CD4-positive, alpha-beta T cell treated with Interleukin-10 for 1 hour (primary cell): ENCODE results near the gene CEBPZOS.
"Not testable (repeated sequence)": the region's sequence is repeated elsewhere in the genome, so short reads cannot be mapped to it uniquely, and the experiment has no call there.

ENCODE experiments used
- DNase-seq: peaks from one replicate; pipeline ENCODE4 v3.0.0-alpha.2; 2020

Gene CEBPZOS

DNA sequence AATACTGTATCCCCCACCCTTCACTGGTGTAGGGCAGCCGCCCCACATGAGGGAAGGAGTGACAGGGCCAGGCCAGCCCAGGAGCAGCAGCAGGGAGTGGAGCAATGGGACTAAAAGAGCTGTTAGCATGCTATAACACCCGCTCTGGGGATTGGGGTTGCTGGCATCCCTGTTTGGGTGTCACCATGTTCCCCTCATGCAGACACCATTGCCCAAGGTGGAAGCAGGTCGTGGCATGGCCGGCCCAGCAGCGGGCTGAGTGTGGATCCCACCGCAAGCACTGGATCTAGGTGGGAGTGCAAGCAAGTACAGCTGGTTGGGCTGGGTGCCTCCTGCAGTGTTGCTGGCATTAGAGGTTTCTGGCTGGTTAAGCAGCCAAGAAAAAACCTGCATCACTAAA, 4.5 kb upstream of the CEBPZOS start:
- DNase-seq: no peak

DNA sequence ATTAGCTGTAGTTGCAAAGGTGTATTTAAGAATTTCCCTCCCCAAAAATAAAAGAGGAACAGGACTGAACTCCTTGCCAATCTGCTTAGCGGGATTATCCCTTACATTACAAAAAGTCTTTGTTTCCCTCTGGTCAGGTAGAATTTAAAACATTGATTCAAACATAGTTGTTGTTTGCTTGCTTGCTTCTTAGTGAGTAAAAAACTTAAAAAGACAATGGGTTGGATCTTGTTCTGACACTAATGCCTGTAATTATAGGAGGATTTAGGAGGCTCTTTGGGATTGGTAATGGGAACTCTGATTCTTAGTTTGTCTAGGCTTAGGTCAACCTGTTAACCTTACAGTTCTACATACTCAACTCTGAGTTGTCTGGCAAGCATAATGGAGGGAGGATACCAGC, 3.7 kb upstream of the CEBPZOS start:
- no peak for DNase-seq

DNA sequence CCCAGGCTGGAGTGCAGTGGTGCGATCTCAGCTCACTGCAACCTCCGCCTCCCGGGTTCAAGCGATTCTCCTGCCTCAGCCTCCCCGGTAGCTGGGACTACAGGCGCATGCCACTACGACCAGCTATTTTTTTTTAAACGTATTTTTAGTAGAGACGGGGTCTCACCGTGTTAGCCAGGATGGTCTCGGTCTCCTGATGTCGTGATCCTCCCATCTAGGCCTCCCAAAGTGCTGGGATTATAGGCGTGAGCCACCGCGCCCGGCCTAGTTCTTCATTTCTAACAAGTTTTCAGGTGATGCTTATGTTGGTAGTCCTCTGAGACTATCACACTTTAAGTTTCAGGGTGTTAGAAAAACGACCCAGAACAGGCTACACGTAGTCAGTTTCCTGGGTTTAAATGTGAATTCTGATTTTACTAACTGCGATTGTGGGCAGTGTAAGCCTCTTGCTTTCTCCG, 405 bp upstream of the CEBPZOS start:
- not testable (repeated sequence) for DNase-seq

DNA sequence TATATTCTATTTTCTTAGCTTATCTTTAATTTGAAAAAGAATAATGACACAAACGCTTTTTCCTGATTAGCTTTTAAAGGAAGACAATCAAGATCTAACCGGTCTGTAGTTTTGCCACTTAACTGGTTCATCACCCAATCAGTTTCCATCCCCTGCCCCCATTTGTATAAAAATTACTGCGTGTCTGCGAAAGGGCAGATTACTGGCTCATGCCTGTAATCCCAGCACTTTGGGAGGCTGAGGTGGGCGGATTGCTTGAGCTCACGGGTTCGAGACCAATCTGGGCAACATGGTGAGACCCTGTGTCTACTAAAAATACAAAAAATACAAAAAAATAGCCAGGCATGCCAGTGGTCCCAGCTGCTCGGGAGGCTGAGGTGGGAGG, 2.4 kb downstream of the CEBPZOS start:
- DNase-seq: no peak

DNA sequence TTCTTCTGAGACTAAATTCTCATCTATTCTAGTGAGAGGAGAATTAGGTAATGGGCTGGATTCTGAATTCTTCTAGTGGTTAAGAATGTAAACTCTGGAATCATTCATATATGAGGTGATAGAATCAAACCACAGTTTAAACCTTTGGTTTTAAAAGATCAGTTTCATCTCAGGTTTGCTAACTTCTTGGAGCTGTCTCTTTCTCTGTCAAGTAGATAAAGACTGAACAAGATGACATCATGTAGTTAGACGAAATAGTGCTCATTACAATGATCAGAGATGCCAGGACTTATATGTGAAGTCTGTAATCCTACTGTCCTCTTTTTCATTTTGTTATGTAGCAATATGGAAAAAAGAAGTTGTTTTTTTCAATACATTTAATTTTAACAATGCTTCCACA, 4.9 kb downstream of the CEBPZOS start:
- no peak for DNase-seq

DNA sequence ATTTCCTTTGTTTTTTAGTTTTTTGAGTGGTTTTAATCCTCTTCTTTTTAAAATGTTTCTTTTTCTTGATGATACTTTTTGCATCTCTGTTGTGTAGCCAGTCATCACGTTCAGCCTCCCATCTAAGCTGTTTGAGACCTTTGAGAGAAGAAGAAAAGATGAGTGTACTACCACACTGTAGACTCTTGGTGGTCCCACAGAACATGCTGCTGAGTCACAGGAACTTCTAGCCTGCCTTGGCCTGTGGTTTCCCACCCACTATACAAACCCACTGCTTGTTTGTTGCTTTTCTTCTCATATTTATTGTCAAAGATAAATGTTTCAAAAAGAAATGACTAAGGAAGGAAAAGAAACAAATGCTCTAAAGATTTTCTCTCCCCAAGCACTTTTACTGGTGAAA, 5.5 kb downstream of the CEBPZOS start:
- peak; percentile 37 for DNase-seq

DNA sequence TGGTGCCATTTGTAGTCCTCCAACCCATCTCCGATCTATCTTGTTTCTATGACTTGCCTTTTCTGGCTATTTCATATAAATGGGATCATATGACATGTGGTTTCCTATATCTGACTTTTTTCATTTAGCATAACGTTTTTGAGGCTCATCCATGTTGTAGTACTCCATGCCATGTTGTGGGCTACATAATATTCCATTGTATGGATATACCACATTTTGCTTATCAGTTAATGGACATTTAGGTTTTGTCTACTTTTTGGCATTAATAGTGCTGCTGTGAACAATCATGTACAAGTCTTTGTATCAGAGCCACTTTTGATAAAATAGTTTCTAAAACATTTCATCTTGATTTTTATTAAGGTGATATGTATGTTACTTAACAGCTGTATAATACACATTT, 7.4 kb downstream of the CEBPZOS start:
- DNase-seq: no peak

DNA sequence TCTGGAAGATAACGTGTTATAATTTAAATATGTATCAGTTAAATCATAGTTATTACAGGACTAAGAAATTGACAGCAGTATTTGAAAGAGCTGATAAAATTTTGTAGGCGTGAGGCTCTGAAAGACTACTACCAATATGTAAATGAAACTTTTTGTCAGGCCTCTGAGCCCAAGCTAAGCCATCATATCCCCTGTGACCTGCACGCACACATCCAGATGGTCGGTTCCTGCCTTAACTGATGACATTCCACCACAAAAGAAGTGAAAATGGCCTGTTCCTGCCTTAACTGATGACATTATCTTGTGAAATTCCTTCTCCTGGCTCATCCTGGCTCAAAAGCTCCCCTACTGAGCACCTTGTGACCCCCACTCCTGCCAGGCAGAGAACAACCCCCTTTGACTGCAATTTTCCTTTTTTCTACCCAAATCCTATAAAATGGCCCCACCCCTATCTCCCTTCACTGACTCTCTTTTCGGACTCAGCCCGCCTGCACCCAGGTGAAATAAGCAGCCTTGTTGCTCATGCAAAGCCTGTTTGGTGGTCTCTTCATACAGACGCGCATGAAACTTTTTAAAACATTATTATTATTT, 8.9 kb downstream of the CEBPZOS start:
- not testable (repeated sequence) for DNase-seq

DNA sequence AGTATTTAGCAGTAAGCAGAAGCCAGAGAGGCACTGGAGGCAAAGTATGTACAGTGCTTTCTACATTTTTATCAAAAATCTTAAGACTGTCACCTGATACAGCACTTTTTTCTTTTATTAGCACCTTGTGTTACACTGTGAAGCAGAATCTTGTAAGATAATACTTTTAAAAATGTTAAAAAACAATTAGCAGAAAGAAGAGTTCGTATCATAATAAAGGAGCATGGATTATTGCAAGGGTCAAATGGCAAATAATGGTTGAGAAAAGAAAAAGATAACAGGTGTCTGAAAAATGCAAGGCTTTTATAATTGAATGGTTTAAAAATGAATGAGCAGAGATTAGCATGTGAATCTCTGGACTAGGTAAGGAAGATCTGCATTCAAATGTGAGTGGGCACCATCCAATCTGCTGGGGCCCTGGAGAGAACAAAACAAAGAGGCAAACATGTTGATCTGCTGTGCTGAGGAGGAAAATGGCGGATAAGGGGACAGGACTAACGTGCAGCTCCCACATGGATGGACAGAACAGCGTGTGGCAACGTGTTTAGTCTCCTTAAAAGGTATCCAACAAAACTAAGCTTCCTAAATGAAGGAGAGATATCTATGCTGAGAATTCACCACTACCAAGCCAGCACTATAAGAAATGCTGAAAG, 9.5 kb downstream of the CEBPZOS start:
- DNase-seq: no peak

DNA sequence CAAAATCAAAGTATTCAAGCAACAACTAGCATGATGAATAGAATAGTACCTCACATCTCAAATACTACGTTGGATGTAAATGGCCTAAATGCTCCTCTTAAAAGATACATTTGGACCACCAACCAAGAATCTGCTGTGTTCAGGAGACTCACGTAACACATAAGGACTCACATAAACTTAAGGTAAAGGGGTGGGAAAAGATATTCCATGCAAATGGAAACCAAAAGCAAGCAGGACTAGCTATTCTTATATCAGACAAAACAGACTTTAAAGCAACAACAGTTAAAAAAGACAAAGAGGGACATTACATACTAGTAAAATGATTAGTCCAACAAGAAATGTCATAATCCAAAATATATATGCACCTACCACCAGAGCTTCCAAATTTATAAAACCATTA, 10.5 kb downstream of the CEBPZOS start:
- not testable (repeated sequence) for DNase-seq

DNA sequence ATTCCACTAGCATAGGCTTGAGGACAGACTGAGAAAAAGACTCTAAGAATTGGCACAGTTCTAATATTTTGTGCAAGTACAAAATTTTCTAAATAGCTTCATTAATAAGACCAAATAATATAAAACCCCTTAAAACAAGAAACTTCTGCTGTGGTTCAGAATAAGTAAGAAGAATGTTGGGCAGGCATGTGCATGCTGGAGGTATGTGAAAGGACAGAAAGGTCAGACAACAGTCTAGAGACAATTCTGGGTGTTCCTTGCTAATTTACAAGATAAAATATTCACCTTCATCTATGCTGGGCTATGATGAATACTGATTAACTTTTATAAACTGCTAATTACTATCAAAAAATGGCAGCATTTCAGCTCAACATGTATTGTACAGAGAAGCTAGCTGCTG, 14.9 kb downstream of the CEBPZOS start:
- no peak for DNase-seq

DNA sequence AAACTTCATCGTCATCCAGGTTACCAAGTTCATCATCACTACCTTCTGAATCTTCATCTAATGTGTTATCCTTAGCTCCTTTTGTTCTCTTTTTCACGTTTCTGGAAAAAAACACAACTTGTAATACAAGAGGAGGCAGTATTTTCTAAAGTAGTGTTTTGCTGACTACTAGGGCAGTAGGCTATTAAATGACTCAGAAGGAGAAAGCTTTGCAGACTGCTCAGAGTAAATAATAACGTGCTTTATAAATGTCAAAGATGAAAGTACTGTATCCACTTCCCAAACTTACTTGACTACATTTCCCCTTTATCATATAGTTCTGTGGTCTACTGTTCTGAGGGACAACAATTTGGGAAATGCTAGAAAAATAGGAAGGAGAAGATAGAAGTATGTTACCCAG, 15.6 kb downstream of the CEBPZOS start:
- DNase-seq: no peak

DNA sequence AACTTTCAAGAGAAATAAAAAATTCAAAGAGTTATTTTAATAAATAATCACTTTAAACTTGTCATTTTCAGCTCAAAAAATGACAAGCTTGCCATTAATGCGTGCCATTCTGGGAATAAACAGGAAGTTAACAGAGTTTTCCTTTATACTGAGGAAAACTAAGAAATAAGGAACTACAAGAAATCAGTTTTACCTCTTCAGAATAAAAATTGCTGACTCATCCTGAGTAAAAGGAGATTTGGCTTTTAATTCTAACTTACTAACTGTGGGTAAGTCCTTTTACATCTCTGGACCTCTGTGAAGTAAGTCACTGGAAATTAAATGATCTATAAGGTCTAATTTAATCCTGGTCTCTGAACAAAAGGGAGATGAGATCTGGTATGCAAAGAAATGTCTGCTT, 19.0 kb downstream of the CEBPZOS start:
- DNase-seq: no peak

DNA sequence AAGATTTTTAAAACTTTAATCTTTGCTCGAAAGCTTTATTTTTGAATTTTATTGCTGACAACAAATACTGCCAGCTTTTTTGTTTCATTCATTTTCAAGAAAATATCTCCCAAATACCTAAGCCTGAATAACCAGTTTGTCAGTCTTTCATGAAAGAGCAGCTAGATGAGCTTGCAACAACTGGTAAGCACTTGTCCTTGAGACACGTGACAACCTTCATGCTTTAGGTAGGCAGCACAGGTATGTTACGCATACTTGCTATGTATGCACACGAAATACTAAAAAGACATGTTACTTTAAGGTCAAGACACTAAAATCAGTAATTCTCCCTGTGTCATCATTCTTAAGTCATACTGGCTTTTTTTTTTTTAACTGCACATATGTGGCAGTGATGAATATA, 22.8 kb downstream of the CEBPZOS start:
- no peak for DNase-seq

DNA sequence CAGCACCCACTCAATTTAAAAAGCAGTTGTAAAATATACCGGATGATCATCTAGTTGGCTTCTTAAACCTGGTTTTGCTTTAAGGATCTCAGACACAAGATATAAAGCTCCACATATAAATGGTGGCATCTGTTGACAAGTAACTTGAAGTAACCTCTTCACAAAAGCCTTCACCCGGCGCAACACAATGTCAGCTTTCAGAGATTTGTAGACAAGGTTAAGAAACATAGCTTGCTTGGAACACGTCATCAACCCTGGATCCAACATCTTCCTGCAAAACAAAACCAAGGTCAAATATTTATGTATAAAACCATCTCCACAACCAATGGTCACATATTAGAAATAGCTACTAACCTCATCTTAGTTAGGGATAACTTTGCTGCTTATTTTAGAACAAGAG, 26.8 kb downstream of the CEBPZOS start:
- DNase-seq: no peak

DNA sequence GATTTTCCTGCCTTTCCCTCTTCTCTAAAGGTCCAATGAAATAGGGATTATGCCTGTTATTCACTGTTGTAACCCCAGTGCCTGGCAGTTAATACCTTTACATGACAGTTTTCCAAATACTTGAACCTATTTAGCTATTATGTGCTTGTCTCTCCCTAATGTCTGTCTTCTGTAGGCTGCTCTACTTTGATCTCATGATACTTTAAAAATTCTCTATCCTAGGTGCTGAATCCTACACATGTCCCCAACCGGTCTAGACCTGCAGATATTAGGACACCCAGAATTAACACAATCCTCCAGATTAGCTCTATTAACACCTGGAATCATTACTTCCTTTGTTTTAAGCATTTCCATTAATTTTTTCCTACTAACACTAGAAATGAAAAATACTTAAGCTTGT, 27.8 kb downstream of the CEBPZOS start:
- no peak for DNase-seq

DNA sequence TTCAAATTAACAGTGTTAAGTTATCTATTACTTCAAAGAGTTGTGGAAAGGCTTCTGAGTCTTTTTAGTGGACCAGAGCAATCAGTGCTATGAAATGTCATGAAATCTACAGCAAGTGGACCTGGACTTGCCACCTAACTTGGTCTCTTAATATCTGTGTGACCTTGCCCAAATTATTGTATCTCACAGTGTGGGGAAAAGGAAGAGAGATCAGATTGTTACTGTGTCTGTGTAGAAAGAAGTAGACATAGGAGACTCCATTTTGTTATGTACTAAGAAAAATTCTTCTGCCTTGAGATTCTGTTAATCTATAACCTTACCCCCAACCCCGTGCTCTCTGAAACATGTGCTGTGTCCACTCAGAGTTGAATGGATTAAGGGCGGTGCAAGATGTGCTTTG, 28.8 kb downstream of the CEBPZOS start:
- not testable (repeated sequence) for DNase-seq

DNA sequence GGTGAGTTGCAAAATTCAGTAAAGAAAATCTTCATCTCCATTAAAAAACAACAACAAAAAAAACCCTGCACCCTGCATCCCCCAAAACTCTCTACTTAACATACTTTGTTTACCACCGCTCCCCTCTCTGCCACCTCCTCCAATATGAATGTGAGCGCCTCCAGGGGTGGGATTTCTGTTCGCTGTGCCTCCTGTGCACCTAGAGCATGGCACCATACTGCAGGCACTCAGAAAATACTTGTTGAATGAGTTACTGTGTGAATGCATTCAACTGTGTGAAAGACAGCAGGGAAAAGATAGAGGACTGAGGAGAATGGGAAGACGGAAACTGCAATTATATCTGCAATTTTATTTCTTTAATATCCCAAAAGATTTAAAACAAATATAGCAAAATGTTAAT, 30.6 kb downstream of the CEBPZOS start:
- no peak for DNase-seq

DNA sequence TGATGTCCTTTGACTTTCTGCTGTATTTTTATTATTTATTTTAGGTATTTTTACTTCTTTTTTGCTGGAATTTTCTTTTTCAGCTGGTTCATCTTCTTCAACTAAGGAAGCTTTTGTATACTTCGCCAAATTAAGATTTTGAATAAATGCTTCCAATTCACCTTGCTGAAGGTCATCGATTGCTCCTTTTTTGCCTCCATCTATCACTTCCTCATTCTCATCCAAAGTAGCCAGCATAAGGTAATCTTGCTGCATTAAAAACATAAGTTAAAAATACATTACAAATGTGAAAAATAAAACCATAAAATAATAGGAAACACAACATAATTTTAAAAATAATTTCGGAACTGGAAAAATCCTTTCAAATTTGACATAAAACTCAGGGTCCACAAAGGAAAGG, 32.5 kb downstream of the CEBPZOS start:
- DNase-seq: no peak

DNA sequence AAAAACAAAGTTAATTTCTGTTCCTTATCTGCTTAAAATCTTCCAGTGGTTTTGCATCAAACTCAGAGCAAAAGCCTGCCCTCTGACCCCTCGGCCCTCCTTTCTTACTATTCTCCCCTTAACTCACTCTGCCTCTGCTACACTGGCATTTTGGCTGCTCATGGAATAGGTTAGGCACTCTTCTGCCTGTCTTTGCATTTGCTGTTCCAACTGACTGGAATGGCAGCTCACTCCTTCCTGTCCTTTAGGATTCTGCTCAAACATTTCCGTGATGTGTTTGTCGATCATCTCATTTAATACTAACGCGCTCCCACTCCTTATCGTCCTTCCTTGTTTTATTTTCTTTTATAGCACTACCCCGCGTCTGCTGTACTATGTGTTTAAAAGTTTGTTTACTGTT, 34.3 kb downstream of the CEBPZOS start:
- no peak for DNase-seq

DNA sequence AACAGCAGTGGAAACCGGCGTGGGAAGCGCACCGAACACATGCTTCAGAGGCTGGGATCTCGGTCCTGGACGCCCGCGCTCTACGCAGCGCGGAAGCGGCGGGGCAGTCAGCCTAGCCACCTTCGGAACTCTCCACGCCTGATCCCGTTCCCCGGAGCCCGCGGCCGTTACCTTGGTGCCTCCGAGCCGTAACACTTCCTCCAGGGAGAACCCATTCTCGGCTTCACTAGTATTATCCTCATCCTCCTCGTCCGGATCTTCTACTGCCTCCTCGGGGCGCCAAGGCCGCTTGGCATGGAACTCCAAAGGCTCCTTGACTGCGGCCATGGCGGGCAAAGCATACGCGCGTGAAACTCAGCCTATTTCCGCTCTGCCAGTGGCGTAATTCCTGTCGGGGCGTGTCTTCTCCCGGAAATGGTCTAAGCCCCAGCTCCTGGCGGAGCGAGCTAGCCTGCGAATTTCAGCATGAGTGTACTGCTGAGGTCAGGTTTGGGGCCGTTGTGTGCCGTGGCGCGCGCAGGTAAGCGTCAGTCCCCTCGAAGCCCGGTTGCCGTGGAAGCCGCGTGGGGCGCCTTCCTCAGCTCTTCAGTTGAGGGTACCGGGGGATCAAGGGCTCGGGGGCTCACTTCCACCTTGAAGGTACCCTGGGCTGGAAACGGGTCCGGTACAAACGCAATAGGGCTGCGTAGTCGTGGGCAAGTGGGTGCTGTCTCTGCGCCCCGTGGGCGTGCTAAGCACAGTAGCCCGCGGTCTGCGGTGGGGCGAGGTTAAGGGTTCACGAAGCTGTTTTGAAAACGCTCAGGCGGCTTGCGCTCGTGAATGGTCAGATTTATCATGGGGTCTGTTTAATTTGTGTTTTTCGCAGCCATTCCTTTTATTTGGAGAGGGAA, 35.2 kb downstream of the CEBPZOS start, which contains the start of the genes CEBPZ and NDUFAF7:
Gene CEBPZ, minus strand, starts transcription at position 356 of the 890 bp plus-strand sequence. Its CDS starts 29 bp downstream, at position 327.
Gene NDUFAF7, plus strand, starts transcription at position 418 of the 890 bp plus-strand sequence. Its CDS starts 48 bp downstream, at position 466.
- DNase-seq: peak; percentile 89

DNA sequence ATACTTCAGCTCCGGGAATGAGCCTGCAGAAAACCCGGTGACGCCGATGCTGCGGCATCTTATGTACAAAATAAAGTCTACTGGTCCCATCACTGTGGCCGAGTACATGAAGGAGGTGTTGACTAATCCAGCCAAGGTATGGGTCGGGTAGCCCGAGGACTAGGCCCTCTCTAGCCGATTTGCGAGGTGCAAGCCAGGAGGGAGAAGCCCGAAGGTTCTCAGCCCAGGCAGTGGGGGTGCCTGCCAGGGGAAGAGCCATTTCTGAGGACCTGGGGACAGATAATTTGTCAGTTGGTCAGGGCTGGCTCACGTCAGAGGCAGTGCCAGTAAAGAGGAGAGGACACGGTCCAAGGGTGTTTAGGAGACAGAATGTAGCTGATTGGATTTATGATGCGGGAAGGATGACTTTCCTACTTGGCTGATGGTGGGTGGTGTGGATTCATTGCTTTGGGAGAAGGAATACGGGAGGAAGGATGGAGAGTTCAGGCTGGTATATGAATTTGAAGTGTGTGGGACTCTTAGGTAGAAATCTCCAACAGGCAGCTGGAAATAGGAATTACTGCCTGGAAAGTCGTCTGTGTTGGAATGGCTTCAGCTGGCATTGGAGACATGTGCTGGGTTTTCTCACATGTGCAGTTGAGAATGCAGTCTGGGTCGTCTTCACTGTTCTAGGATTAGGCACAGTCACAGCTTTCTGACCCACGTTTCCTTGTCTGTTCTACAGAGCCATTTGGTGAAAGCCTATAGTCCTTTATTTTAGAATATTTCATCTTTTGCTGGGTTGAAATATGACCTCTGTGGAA, 36.0 kb downstream of the CEBPZOS start:
- no peak for DNase-seq

DNA sequence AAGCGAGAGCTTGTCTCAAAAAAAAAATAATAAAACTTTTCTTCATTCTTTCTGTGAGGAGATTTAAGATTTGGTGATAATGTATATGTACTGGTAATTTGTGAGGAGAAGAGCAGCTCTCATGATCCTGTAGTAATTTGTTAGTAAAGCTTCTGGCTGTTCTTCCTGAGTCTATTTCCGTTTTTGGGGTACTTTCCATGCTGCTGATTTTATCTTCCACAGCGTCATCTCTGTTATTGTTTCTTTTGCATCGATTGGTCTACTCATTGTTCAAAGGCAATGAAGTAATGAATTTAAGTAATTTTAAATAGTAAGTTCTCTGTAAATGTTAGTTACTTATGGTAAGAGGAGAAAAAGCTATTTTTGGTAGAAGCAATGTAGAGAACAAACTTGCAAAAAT, 47.1 kb downstream of the CEBPZOS start:
- peak; percentile 59 for DNase-seq
